Neural crest cell (in vitro differentiated cells): ENCODE measurements around the gene MAPK14. TPM values are rescaled to one million over a fixed set of nuclear protein-coding genes. Genes with fewer than 3 reads are reported as not detected.

ENCODE experiments used
- DNase-seq: peaks from one replicate; pipeline ENCODE4 v3.0.0; 2021; ENCODE audit warnings: low read depth, mixed read lengths, low spot score
- H3K27ac Mint-ChIP-seq: one replicate; pipeline ENCODE4 v1.8.0; 2021; ENCODE audit warnings: mild to moderate bottlenecking, mixed read lengths; ENCODE audit not compliant: unreplicated experiment
- H3K27me3 Mint-ChIP-seq: 2 replicates; pipeline ENCODE4 v1.8.0; 2021; ENCODE audit warnings: low read depth, mild to moderate bottlenecking, mixed read lengths
- H3K36me3 Mint-ChIP-seq: 2 replicates; pipeline ENCODE4 v1.8.0; 2021; ENCODE audit warnings: low read depth, mild to moderate bottlenecking, mixed read lengths
- H3K4me1 Mint-ChIP-seq: 2 replicates; pipeline ENCODE4 v1.8.0; 2021; ENCODE audit warnings: mixed read lengths
- H3K4me3 Mint-ChIP-seq: one replicate; pipeline ENCODE4 v1.8.0; 2021; ENCODE audit warnings: mild to moderate bottlenecking, mixed read lengths
- H3K9me3 Mint-ChIP-seq: 2 replicates; pipeline ENCODE4 v1.8.0; 2021; ENCODE audit warnings: mixed read lengths
- CTCF ChIP-seq: fragments of 200-600 bp; sonication (generic); conservative IDR thresholded peaks from 2 replicates; pipeline ENCODE4 v1.5.0; 2021; ENCODE audit warnings: antibody characterized with exemption, mild to moderate bottlenecking
- total RNA-seq: library from RNA; stranded (reverse); gene quantifications from 2 replicates; pipeline ENCODE4 v1.2.1, GENCODE V29; 2021

The MAPK14 gene
- total RNA-seq, 1 donor from 2014 or later: 31.6 TPM

- Mint-ChIP-seq H3K27me3 (no peaks in the 10 kb centered on the region), H3K4me1 (no peaks in the 10 kb centered on the region), H3K36me3 (peaks cover 5% of the 10 kb centered on the region), H3K9me3 (no peaks in the 10 kb centered on the region), H3K4me3 (no peak overlapping the region), H3K27ac (no peak overlapping the region)
- DNase-seq: no peak
- TF ChIP-seq CTCF: no peak
These were observed 82.4 kb downstream of the MAPK14 start for GRCh38 chr6:36110050-36110449.

- TF ChIP-seq CTCF: no peak
- H3K36me3 Mint-ChIP-seq: peaks cover 5% of the 10 kb centered on the region
- H3K4me3 Mint-ChIP-seq: no peak overlapping the region
- no peaks in the 10 kb centered on the region for H3K4me1 Mint-ChIP-seq
- H3K9me3 Mint-ChIP-seq: no peaks in the 10 kb centered on the region
- DNase-seq: no peak
- no peak overlapping the region for H3K27ac Mint-ChIP-seq
- H3K27me3 Mint-ChIP-seq: no peaks in the 10 kb centered on the region
These were observed 83.3 kb downstream of the MAPK14 start for GRCh38 chr6:36110863-36111262.

GRCh38 chr6:36111526-36111925 lies 83.9 kb downstream of the MAPK14 start:
- Mint-ChIP-seq H3K27me3 (no peaks in the 10 kb centered on the region), H3K4me1 (no peaks in the 10 kb centered on the region), H3K4me3 (no peak overlapping the region), H3K9me3 (no peaks in the 10 kb centered on the region), H3K27ac (no peak overlapping the region), H3K36me3 (peaks cover 5% of the 10 kb centered on the region)
- DNase-seq: no peak
- no peak for TF ChIP-seq CTCF

- no peaks in the 10 kb centered on the region for H3K27me3 Mint-ChIP-seq
- no peaks in the 10 kb centered on the region for H3K9me3 Mint-ChIP-seq
- no peak for DNase-seq
- TF ChIP-seq CTCF: no peak
- no peak overlapping the region for H3K27ac Mint-ChIP-seq
- H3K4me1 Mint-ChIP-seq: no peaks in the 10 kb centered on the region
- no peak overlapping the region for H3K4me3 Mint-ChIP-seq
- H3K36me3 Mint-ChIP-seq: peaks cover under 1% of the 10 kb centered on the region
These were observed 85.4 kb downstream of the MAPK14 start for GRCh38 chr6:36113049-36113448.

GRCh38 chr6:36113703-36114102 lies 86.1 kb downstream of the MAPK14 start:
- no peak for DNase-seq
- Mint-ChIP-seq H3K9me3 (no peaks in the 10 kb centered on the region), H3K36me3 (no peaks in the 10 kb centered on the region), H3K4me3 (no peak overlapping the region), H3K27me3 (no peaks in the 10 kb centered on the region), H3K4me1 (no peaks in the 10 kb centered on the region), H3K27ac (no peak overlapping the region)
- TF ChIP-seq CTCF: no peak

GRCh38 chr6:36114798-36115408 lies 87.3 kb downstream of the MAPK14 start:
- Mint-ChIP-seq H3K9me3 (no peaks in the 10 kb centered on the region), H3K27me3 (no peaks in the 10 kb centered on the region), H3K36me3 (no peaks in the 10 kb centered on the region), H3K27ac (no peak overlapping the region), H3K4me3 (no peak overlapping the region), H3K4me1 (no peaks in the 10 kb centered on the region)
- DNase-seq: no peak
- no peak for TF ChIP-seq CTCF
